K562 (cell line): ENCODE results near the gene LY6G6F. TPM values are rescaled to one million over a fixed set of nuclear protein-coding genes. Genes with fewer than 3 reads are reported as not detected.

ENCODE experiments used
- HDAC1 ChIP-seq, 2 experiments: fragments of 450-650 bp; IDR thresholded peaks; 2 replicates each; pipeline ENCODE4 v1.6.1; 2016 to 2017; ENCODE audit warnings: inconsistent platforms in 1 of 2, mild to moderate bottlenecking in 1 of 2, moderate library complexity in 1 of 2
- KLF6 ChIP-seq: fragments of 250-450 bp; sonication (Bioruptor Pico); IDR thresholded peaks from 2 replicates; pipeline ENCODE4 v1.4.0; 2020; ENCODE audit warnings: mild to moderate bottlenecking, moderate library complexity, borderline replicate concordance
- THRA ChIP-seq: fragments of 450-650 bp; IDR thresholded peaks from 2 replicates; pipeline ENCODE4 v1.6.1; 2017; ENCODE audit warnings: mild to moderate bottlenecking, moderate library complexity
- ZFP1 ChIP-seq: fragments of 450-650 bp; formaldehyde crosslinking; IDR thresholded peaks from 2 replicates; pipeline ENCODE4 v1.4.0; 2020; ENCODE audit warnings: mild to moderate bottlenecking, mixed read lengths
- ZNF324 ChIP-seq: fragments of 250-450 bp; sonication (Bioruptor Pico); IDR thresholded peaks from 2 replicates; pipeline ENCODE4 v1.4.0; 2020; ENCODE audit warnings: mild to moderate bottlenecking
- polyA plus RNA-seq, 8 experiments: library from polyadenylated mRNA; depleted of rRNA in 4 of 8; stranded (reverse) in 5 of 8; unstranded in 3 of 8; fragments of >200 nt; fragmentation: Nextera tagmentation in 2 of 8; fragmentation: Illumina TruSeq in 1 of 8; extraction: Ambion mirVana in 2 of 8; extraction: Trizol in 1 of 8; gene quantifications; 2 replicates each; pipeline versions ENCODE4 v1.2.1 to v1.2.3, GENCODE V29; 2011 to 2014; ENCODE audit warnings: inconsistent platforms in 1 of 8, missing spikeins in 1 of 8
- total RNA-seq, 7 experiments: library from RNA; depleted of rRNA in 6 of 7; stranded (reverse); fragments of >200 nt in 6 of 7; fragmentation: Illumina TruSeq in 2 of 7; extraction: Trizol in 2 of 7; gene quantifications; 2 replicates each; pipeline versions ENCODE4 v1.2.1 to v1.2.3, GENCODE V29; 2011 to 2021; ENCODE audit warnings: low replicate concordance in 1 of 7
- TF ChIP-seq, protein P1 (sequence below): sonication (generic); formaldehyde crosslinking; IDR thresholded peaks from 2 replicates; pipeline ENCODE4 v1.8.1; 2023; ENCODE audit warnings: mild to moderate bottlenecking, missing genetic modification reagents

LY6G6F gene
- total and polyA plus RNA-seq, 9 of the 15 experiments (the other 6 are each of a cell fraction or from before 2014, with no cell fraction given), result 0.14 to 0.50 (median 0.28) TPM; not detected in 2

GRCh38 chr6:31697555-31697954 is 9.1 kb upstream of the LY6G6F start (continued):
- TF ChIP-seq HDAC1 (IDR thresholded peaks at IDR 0.05) (peak in 1 of 2 experiments; percentile 52; a peak in 2 of 4 replicates), ZNF324 (no peak), THRA (no peak), ZFP1 (CRISPR knock-in tag) (no peak), KLF6 (CRISPR knock-in tag) (no peak)
- TF ChIP-seq, protein P1, sequence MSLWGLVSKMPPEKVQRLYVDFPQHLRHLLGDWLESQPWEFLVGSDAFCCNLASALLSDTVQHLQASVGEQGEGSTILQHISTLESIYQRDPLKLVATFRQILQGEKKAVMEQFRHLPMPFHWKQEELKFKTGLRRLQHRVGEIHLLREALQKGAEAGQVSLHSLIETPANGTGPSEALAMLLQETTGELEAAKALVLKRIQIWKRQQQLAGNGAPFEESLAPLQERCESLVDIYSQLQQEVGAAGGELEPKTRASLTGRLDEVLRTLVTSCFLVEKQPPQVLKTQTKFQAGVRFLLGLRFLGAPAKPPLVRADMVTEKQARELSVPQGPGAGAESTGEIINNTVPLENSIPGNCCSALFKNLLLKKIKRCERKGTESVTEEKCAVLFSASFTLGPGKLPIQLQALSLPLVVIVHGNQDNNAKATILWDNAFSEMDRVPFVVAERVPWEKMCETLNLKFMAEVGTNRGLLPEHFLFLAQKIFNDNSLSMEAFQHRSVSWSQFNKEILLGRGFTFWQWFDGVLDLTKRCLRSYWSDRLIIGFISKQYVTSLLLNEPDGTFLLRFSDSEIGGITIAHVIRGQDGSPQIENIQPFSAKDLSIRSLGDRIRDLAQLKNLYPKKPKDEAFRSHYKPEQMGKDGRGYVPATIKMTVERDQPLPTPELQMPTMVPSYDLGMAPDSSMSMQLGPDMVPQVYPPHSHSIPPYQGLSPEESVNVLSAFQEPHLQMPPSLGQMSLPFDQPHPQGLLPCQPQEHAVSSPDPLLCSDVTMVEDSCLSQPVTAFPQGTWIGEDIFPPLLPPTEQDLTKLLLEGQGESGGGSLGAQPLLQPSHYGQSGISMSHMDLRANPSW, result peak; percentile 87; the same call in 1 of the 2 replicates
